ENCODE results near the gene PSMG3. TPM values are rescaled to one million over a fixed set of nuclear protein-coding genes. Genes with fewer than 3 reads are reported as not detected.

PSMG3 gene
- total RNA-seq, 4 donors from 2014 or later, result 33.0 to 67.5 (median 47.7) TPM

DNA sequence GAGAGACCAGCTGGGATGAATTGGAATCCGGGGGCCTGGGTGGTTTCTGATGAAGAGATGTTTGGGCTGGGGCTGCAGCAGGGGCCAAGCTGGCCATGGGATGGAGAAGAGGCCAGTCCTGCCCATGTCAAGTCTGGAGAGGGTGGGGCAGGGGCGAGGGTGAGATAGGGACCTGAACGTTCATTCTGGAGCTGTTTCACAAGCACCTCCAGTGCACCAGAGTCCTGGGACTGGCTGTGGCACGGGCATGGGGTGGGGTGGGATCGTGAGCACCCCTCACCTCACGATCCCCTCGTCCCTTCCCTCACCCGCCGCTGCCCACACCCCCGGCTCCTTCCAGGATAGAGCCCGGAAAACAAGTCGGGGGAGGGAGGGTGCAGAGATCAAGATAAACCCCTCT, 25.8 kb upstream of the PSMG3 start:
- no peaks in the 10 kb centered on the region for H3K27me3 ChIP-seq
- H3K36me3 ChIP-seq, result no peaks in the 10 kb centered on the region
- H3K27ac ChIP-seq, result no peak overlapping the region
- no peak for DNase-seq
- peaks cover 0 to 9% (median 0%) of the 10 kb centered on the region in 4 donors for H3K4me1 ChIP-seq
- H3K9me3 ChIP-seq, result no peaks in the 10 kb centered on the region
- no peak overlapping the region for H3K4me3 ChIP-seq
- no peak for TF ChIP-seq POLR2A (IDR thresholded peaks at IDR 0.05)
- TF ChIP-seq, protein P1, sequence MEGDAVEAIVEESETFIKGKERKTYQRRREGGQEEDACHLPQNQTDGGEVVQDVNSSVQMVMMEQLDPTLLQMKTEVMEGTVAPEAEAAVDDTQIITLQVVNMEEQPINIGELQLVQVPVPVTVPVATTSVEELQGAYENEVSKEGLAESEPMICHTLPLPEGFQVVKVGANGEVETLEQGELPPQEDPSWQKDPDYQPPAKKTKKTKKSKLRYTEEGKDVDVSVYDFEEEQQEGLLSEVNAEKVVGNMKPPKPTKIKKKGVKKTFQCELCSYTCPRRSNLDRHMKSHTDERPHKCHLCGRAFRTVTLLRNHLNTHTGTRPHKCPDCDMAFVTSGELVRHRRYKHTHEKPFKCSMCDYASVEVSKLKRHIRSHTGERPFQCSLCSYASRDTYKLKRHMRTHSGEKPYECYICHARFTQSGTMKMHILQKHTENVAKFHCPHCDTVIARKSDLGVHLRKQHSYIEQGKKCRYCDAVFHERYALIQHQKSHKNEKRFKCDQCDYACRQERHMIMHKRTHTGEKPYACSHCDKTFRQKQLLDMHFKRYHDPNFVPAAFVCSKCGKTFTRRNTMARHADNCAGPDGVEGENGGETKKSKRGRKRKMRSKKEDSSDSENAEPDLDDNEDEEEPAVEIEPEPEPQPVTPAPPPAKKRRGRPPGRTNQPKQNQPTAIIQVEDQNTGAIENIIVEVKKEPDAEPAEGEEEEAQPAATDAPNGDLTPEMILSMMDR (IDR thresholded peaks at IDR 0.05), result no peak

DNA sequence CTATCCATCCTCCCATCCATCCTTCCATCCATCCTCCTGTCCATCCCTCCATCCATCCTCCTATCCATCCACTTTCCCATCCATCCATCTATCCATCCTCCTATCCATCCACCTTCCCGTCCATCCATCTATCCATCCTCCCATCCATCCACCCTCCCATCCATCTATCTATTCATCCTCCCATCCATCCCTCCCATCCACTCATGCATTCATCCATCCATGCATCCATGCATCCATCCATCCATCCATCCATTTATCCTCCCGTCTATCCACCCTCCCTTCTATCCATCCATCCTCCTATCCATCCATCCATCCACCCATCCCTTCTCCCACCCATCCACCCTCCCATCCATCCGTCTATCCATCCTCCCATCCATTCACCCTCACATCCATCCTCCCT, 25.2 kb upstream of the PSMG3 start:
- H3K27me3 ChIP-seq, result no peaks in the 10 kb centered on the region
- H3K36me3 ChIP-seq, result no peaks in the 10 kb centered on the region
- H3K4me1 ChIP-seq, result peaks cover 0 to 9% (median 0%) of the 10 kb centered on the region in 4 donors
- H3K4me3 ChIP-seq, result no peak overlapping the region
- TF ChIP-seq, protein P1 (IDR thresholded peaks at IDR 0.05), result no peak
- no peak for TF ChIP-seq POLR2A (IDR thresholded peaks at IDR 0.05)
- DNase-seq, result no peak
- no peak overlapping the region for H3K27ac ChIP-seq
- no peaks in the 10 kb centered on the region for H3K9me3 ChIP-seq

GRCh38 chr7:1593904-1594421, 24.1 kb upstream of the PSMG3 start:
- peaks cover 0 to 9% (median 0%) of the 10 kb centered on the region in 4 donors for H3K4me1 ChIP-seq
- DNase-seq, result no peak
- no peak overlapping the region for H3K27ac ChIP-seq
- no peaks in the 10 kb centered on the region for H3K36me3 ChIP-seq
- no peak overlapping the region for H3K4me3 ChIP-seq
- TF ChIP-seq, protein P1 (IDR thresholded peaks at IDR 0.05), result no peak
- no peak for TF ChIP-seq POLR2A (IDR thresholded peaks at IDR 0.05)
- H3K27me3 ChIP-seq, result no peaks in the 10 kb centered on the region
- H3K9me3 ChIP-seq, result no peaks in the 10 kb centered on the region

DNA sequence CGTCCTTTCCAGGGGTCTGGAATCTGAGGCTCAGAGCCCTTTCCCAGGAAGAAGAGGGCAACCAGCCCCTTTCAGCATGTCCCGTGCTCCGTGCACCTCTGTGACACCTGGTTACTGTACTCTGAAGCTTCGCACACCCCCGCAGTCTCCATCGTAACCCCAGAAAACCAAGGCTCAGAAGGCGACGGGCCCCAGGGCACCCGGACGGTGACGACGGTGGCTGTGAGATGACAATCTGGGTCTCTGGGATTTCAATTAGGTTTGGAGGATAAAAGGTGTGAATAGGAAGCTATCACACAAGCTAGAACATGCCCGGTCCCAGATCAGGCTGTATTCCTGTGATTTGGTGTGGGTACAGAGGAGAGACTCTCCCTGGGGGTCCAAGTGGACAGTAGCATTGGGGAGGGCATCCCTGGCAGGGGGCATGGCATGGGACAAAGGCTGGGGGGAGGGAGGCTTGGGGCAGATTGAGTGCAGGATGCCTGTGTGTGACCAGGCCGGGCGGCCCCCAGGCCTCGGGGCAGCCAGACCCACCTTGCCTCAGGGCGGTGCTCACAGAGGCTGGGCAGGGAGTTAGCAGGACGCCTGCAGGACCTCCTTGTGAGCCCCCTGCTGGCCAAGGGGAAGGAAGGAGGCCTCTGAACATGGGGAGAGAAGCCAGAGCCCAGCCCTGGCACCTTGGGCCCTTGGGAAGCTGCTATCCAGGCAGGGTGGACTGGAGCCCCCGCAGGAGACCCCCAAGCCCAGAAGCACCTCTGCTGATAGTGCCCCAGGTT, 23.4 kb upstream of the PSMG3 start:
- Histone ChIP-seq H3K27me3 (no peaks in the 10 kb centered on the region), H3K4me3 (no peak overlapping the region), H3K36me3 (no peaks in the 10 kb centered on the region), H3K27ac (no peak overlapping the region), H3K9me3 (no peaks in the 10 kb centered on the region), H3K4me1 (peaks cover 0 to 9% (median 0%) of the 10 kb centered on the region in 4 donors)
- no peak for TF ChIP-seq POLR2A (IDR thresholded peaks at IDR 0.05)
- TF ChIP-seq, protein P1 (IDR thresholded peaks at IDR 0.05), result peak in 2 of 6 experiments; percentile 10 to 14
- DNase-seq, result no peak

- H3K4me1 ChIP-seq, result peaks cover 0 to 9% (median 0%) of the 10 kb centered on the region in 4 donors
- H3K27ac ChIP-seq, result no peak overlapping the region
- H3K4me3 ChIP-seq, result peak overlapping the region in 1 of 4 donors; percentile 4
- H3K9me3 ChIP-seq, result no peaks in the 10 kb centered on the region
- TF ChIP-seq POLR2A (IDR thresholded peaks at IDR 0.05), result no peak
- TF ChIP-seq, protein P1 (IDR thresholded peaks at IDR 0.05), result no peak
- no peak for DNase-seq
- no peaks in the 10 kb centered on the region for H3K36me3 ChIP-seq
- no peaks in the 10 kb centered on the region for H3K27me3 ChIP-seq
Observed at GRCh38 chr7:1592299-1592871, 22.6 kb upstream of the PSMG3 start.

Data from Peyer's patch (tissue), 4 donors.